HG03159 (cell line): ENCODE measurements around the gene TMEM132C.

ENCODE experiments used
- ATAC-seq: cut with Tn5 transposase; IDR thresholded peaks from one replicate; pipeline ENCODE4 v1.9.1; 2021; ENCODE audit warnings: mild to moderate bottlenecking, moderate library complexity; ENCODE audit not compliant: unreplicated experiment

Gene TMEM132C

DNA sequence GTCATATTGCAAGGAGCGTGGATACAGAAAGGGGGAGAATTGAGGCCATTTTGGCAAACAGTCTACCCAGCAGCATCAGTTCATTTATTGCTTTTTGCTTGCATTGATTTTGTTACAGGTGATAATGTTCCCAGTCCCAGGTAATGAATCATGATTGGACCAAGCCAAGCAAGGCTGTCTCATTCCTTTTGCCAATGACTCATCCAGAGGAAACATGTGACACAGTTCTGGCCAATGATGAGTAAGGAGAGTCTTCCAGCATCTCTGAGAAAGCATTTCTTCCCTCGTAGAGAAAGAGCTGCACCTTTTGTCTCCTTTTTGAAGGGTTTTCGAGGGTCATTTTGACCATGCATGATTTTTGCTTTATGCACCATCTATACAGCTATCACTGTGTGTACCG lies 488.6 kb downstream of the TMEM132C start:
- no peak for ATAC-seq
